IPS-15b (cell line): ENCODE results near the gene ALDH1A1.
"Not testable (repeated sequence)": the region's sequence is repeated elsewhere in the genome, so short reads cannot be mapped to it uniquely, and the experiment has no call there.

Experiments used
- H3K27me3 ChIP-seq: one replicate; pipeline ENCODE4 v1.6.1; 2013; ENCODE audit warnings: low read length; ENCODE audit not compliant: control insufficient read depth, insufficient read depth
- H3K36me3 ChIP-seq: one replicate; pipeline ENCODE4 v1.6.1; 2013; ENCODE audit warnings: low read length; ENCODE audit not compliant: control insufficient read depth, insufficient read depth
- H3K4me1 ChIP-seq: one replicate; pipeline ENCODE4 v1.6.1; 2013; ENCODE audit warnings: mild to moderate bottlenecking, low read length; ENCODE audit not compliant: control insufficient read depth, insufficient read depth
- H3K4me3 ChIP-seq: one replicate; pipeline ENCODE4 v1.5.1; 2013; ENCODE audit warnings: low read depth, low read length
- H3K9ac ChIP-seq: one replicate; pipeline ENCODE4 v1.6.1; 2013; ENCODE audit warnings: low read depth, mild to moderate bottlenecking, low read length
- H3K9me3 ChIP-seq: one replicate; pipeline ENCODE4 v1.6.1; 2013; ENCODE audit warnings: mild to moderate bottlenecking, low read length; ENCODE audit not compliant: control insufficient read depth, insufficient read depth

ALDH1A1 gene

GRCh38 chr9:72882117-72882775 is 70.6 kb downstream of the ALDH1A1 start:
- H3K4me1 ChIP-seq: no peaks in the 10 kb centered on the region
- no peaks in the 10 kb centered on the region for H3K36me3 ChIP-seq
- peaks cover 3% of the 10 kb centered on the region for H3K9me3 ChIP-seq
- no peak overlapping the region for H3K4me3 ChIP-seq
- no peak overlapping the region for H3K9ac ChIP-seq
- no peaks in the 10 kb centered on the region for H3K27me3 ChIP-seq

GRCh38 chr9:72880821-72881220 is 72.0 kb downstream of the ALDH1A1 start:
- Histone ChIP-seq H3K36me3 (no peaks in the 10 kb centered on the region), H3K4me1 (no peaks in the 10 kb centered on the region), H3K9ac (no peak overlapping the region), H3K4me3 (no peak overlapping the region), H3K27me3 (no peaks in the 10 kb centered on the region), H3K9me3 (no peaks in the 10 kb centered on the region)

GRCh38 chr9:72875221-72875620 is 77.6 kb downstream of the ALDH1A1 start:
- no peaks in the 10 kb centered on the region for H3K36me3 ChIP-seq
- no peaks in the 10 kb centered on the region for H3K9me3 ChIP-seq
- no peak overlapping the region for H3K9ac ChIP-seq
- H3K4me3 ChIP-seq: no peak overlapping the region
- H3K4me1 ChIP-seq: no peaks in the 10 kb centered on the region
- H3K27me3 ChIP-seq: no peaks in the 10 kb centered on the region

GRCh38 chr9:72874344-72874743 is 78.5 kb downstream of the ALDH1A1 start:
- Histone ChIP-seq H3K9ac (no peak overlapping the region), H3K9me3 (no peaks in the 10 kb centered on the region), H3K4me1 (no peaks in the 10 kb centered on the region), H3K36me3 (no peaks in the 10 kb centered on the region), H3K27me3 (no peaks in the 10 kb centered on the region), H3K4me3 (no peak overlapping the region)

- Histone ChIP-seq H3K36me3 (no peaks in the 10 kb centered on the region), H3K4me3 (no peak overlapping the region), H3K9me3 (no peaks in the 10 kb centered on the region), H3K4me1 (no peaks in the 10 kb centered on the region), H3K9ac (no peak overlapping the region), H3K27me3 (no peaks in the 10 kb centered on the region)
These were observed 79.4 kb downstream of the ALDH1A1 start for GRCh38 chr9:72873456-72873855.

- Histone ChIP-seq H3K4me3 (no peak overlapping the region), H3K27me3 (no peaks in the 10 kb centered on the region), H3K4me1 (no peaks in the 10 kb centered on the region), H3K36me3 (no peaks in the 10 kb centered on the region), H3K9ac (no peak overlapping the region), H3K9me3 (no peaks in the 10 kb centered on the region)
These were observed 80.1 kb downstream of the ALDH1A1 start for GRCh38 chr9:72872718-72873117.

- Histone ChIP-seq H3K9ac (no peak overlapping the region), H3K9me3 (no peaks in the 10 kb centered on the region), H3K27me3 (no peaks in the 10 kb centered on the region), H3K36me3 (no peaks in the 10 kb centered on the region), H3K4me3 (no peak overlapping the region), H3K4me1 (no peaks in the 10 kb centered on the region)
These were observed 81.2 kb downstream of the ALDH1A1 start for GRCh38 chr9:72871685-72872084.

GRCh38 chr9:72864327-72864726 is 88.5 kb downstream of the ALDH1A1 start:
- H3K27me3 ChIP-seq: no peaks in the 10 kb centered on the region
- H3K9me3 ChIP-seq: no peaks in the 10 kb centered on the region
- no peaks in the 10 kb centered on the region for H3K36me3 ChIP-seq
- no peak overlapping the region for H3K9ac ChIP-seq
- no peak overlapping the region for H3K4me3 ChIP-seq
- no peaks in the 10 kb centered on the region for H3K4me1 ChIP-seq

GRCh38 chr9:72863456-72864094 is 89.3 kb downstream of the ALDH1A1 start:
- no peaks in the 10 kb centered on the region for H3K9me3 ChIP-seq
- no peaks in the 10 kb centered on the region for H3K27me3 ChIP-seq
- H3K4me1 ChIP-seq: no peaks in the 10 kb centered on the region
- H3K36me3 ChIP-seq: no peaks in the 10 kb centered on the region
- no peak overlapping the region for H3K4me3 ChIP-seq
- no peak overlapping the region for H3K9ac ChIP-seq

GRCh38 chr9:72862788-72863187 is 90.1 kb downstream of the ALDH1A1 start:
- H3K4me1 ChIP-seq, H3K36me3 ChIP-seq, H3K9me3 ChIP-seq, H3K9ac ChIP-seq, H3K4me3 ChIP-seq, H3K27me3 ChIP-seq: not testable (repeated sequence)

- Histone ChIP-seq H3K27me3 (no peaks in the 10 kb centered on the region), H3K4me1 (no peaks in the 10 kb centered on the region), H3K9ac (no peak overlapping the region), H3K4me3 (no peak overlapping the region), H3K9me3 (no peaks in the 10 kb centered on the region), H3K36me3 (no peaks in the 10 kb centered on the region)
These were observed 94.6 kb downstream of the ALDH1A1 start for GRCh38 chr9:72858089-72858912.

- Histone ChIP-seq H3K36me3 (no peaks in the 10 kb centered on the region), H3K27me3 (no peaks in the 10 kb centered on the region), H3K4me3 (no peak overlapping the region), H3K9ac (no peak overlapping the region), H3K9me3 (no peaks in the 10 kb centered on the region), H3K4me1 (no peaks in the 10 kb centered on the region)
These were observed 95.2 kb downstream of the ALDH1A1 start for GRCh38 chr9:72857624-72857996.
